HG03439 (cell line): ENCODE measurements around the gene BOLA2.
"Not testable (repeated sequence)": the region's sequence is repeated elsewhere in the genome, so short reads cannot be mapped to it uniquely, and the experiment has no call there.

Source experiments
- ATAC-seq: cut with Tn5 transposase; IDR thresholded peaks from one replicate; pipeline ENCODE4 v1.9.1; 2021; ENCODE audit warnings: mild to moderate bottlenecking, moderate library complexity; ENCODE audit not compliant: unreplicated experiment

Gene BOLA2

GRCh38 chr16:29454269-29454668, at the start of gene BOLA2, which contains the start of gene SLX1B:
Gene BOLA2 (minus strand): TSS chr16:29454351. CDS start chr16:29454253, 98 bp downstream.
Gene SLX1B (plus strand): TSS chr16:29454533.
- ATAC-seq, result peak; percentile 85

GRCh38 chr16:29482276-29482675, 28.1 kb upstream of the BOLA2 start:
- not testable (repeated sequence) for ATAC-seq

- ATAC-seq, result not testable (repeated sequence)
These were observed 17.9 kb upstream of the BOLA2 start for GRCh38 chr16:29472065-29472464.

- not testable (repeated sequence) for ATAC-seq
These were observed 15.5 kb upstream of the BOLA2 start for GRCh38 chr16:29469660-29470059.

- not testable (repeated sequence) for ATAC-seq
These were observed 13.7 kb upstream of the BOLA2 start for GRCh38 chr16:29467654-29468366.

GRCh38 chr16:29466904-29467303, 12.8 kb upstream of the BOLA2 start:
- not testable (repeated sequence) for ATAC-seq

GRCh38 chr16:29465985-29466824, 12.1 kb upstream of the BOLA2 start:
- not testable (repeated sequence) for ATAC-seq

GRCh38 chr16:29460647-29461030, 6.5 kb upstream of the BOLA2 start:
- not testable (repeated sequence) for ATAC-seq

- not testable (repeated sequence) for ATAC-seq
These were observed 5.8 kb upstream of the BOLA2 start, which contains the start of gene SULT1A4 for GRCh38 chr16:29459706-29460646. Gene SULT1A4 (plus strand): TSS chr16:29459913. CDS start chr16:29461386, 1,473 bp downstream.

- ATAC-seq, result not testable (repeated sequence)
These were observed 3.5 kb upstream of the BOLA2 start for GRCh38 chr16:29457660-29458059.

GRCh38 chr16:29454828-29455227, 677 bp upstream of the BOLA2 start:
- ATAC-seq, result peak; percentile 54

GRCh38 chr16:29453754-29454153, 397 bp downstream of the BOLA2 start:
- peak; percentile 16 for ATAC-seq

- not testable (repeated sequence) for ATAC-seq
These were observed 28.8 kb downstream of the BOLA2 start for GRCh38 chr16:29425390-29425789.

GRCh38 chr16:29423587-29423986, 30.6 kb downstream of the BOLA2 start:
- ATAC-seq, result not testable (repeated sequence)

- ATAC-seq, result not testable (repeated sequence)
These were observed 48.9 kb downstream of the BOLA2 start for GRCh38 chr16:29405249-29405648.
